SKM-1 treated with dmso at 0.1 percent for 144 hours (cell line): Measurements from ENCODE around the gene PTPRN2.
"Not testable (repeated sequence)": the region's sequence is repeated elsewhere in the genome, so short reads cannot be mapped to it uniquely, and the experiment has no call there.

Source experiments
- DNase-seq: peaks from one replicate; lab custom pipeline; 2025; ENCODE audit not compliant: unreplicated experiment; lab: John Stamatoyannopoulos, UW

Gene PTPRN2

DNA sequence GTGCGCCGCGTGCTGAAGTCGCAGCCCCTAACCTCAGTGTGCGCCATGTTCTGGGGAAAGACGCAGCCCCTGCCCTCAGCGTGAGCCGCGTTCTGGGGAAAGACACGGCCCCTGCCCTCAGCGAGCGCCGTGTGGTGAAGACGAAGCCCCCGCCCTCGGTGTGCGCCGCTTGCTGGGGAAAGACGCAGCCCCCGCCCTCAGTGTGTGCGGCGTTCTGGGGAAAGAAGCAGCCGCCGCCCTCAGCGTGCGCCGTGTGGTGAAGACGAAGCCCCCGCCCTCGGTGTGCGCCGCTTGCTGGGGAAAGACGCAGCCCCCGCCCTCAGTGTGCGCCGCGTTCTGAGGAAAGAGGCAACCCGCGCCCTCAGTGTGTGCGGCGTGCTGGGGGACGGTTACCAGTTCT, 383.7 kb downstream of the PTPRN2 start:
- not testable (repeated sequence) for DNase-seq

- DNase-seq: no peak
These were observed 393.2 kb downstream of the PTPRN2 start for GRCh38 chr7:158194365-158194900.

GRCh38 chr7:158193446-158193845, 394.2 kb downstream of the PTPRN2 start:
- DNase-seq: no peak

DNA sequence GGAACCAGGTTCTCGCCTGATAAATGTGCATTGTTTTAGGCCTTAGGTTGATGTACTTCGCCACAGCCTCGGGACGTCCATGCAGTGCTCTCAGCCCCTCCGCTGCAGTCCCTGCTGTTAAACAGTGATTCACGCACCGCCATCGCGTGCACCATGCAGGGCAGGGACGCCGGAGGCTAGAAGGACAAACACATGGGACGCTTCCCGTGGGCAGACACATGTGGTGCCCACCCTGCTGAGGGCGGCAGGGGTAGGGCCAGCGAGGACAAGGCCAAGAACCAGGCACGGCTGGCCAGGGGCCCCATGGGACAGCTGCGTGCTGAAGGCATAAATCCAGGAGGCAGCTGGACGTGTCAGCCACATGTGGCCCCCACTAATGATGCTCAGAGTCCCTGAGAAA, 394.7 kb downstream of the PTPRN2 start:
- DNase-seq: no peak

DNA sequence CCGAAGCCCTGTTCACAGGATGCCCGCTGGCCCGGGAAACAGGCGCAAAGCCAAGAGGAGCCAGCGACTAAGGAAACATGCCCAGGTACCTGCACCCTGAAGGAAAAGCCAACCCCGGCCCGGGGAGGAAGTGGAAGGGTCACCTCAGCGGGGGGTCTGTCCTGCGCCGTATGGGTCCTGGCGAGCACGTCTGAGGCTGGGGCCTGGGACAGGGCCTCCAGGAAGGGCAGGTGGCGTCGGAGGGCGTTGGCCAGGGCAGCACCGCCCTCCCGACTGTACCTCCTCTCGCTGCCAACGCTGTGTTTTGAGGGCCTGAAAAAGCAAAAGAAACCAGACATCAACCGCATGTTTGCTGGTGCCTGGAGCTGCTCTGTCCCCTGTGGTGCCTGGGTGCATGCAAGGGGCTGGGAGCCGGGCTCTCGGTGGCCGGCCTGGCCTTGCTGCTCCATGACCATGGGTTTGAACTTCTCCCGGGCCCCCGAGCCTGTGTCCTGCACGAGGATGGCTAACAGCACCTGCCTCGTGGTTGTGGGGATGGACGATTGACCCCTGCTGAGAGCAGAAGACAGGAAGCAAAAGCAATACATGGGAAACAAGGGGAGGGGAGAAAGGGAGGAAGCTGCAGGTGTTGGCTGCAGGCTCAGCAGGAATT, 395.3 kb downstream of the PTPRN2 start:
- DNase-seq: no peak

DNA sequence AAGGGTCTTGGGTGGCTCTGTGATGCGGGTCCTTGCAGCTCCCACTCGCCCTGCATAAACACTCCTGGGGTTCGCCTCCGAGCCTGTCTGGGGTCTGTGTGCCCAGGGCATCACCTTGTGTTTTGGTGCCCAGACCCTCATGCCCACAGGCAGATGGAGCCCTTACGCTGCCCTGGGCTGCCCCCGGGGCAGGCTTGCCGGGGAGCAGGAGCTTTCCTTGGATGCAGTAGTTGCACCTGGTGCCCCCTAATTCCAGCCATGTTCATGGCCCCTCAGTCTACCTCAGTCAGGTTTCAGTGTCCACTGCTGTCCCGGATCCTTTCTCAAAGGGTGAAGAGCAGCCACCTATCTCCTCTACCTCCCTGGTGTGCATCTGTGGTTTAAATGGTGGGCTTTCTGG, 396.0 kb downstream of the PTPRN2 start:
- DNase-seq: no peak

DNA sequence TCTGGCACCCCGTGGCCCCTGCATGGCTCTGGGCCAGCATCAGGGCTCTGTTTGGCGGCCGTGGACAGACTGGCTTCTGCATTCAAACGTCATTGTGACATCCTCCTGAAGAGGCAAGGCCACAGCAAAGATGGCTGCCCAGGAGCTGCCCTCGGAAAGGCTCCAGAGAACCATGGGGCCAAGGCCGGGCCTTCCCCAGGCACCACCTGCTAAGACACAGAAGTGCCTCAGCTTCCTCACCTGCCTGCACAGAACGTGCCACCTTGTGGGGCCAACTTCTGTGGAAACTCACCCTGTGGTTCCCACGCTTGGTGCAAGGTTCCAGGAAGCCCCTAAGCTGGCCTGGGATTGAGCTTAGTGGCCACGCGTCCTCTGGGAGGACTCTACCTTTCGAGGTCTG, 396.9 kb downstream of the PTPRN2 start:
- no peak for DNase-seq

DNA sequence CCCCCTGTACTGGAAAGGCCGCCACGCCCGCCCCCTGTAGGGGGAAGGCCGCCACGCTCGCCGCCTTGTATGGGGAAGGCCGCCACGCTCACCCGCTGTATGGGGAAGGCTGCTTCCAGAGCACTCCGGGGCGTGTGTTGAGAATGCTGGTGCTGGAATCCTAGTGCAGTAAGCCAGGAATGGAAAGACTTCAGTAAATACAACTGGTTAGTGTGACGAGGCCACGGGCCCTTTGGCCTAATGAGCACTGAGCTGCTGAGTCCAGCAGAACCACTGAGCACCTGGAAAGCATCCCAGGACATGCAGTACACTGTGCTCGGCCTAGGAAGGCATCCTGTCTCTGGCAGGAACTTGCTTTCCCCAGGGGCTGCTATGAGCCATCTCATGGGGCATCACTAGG, 398.9 kb downstream of the PTPRN2 start:
- no peak for DNase-seq

DNA sequence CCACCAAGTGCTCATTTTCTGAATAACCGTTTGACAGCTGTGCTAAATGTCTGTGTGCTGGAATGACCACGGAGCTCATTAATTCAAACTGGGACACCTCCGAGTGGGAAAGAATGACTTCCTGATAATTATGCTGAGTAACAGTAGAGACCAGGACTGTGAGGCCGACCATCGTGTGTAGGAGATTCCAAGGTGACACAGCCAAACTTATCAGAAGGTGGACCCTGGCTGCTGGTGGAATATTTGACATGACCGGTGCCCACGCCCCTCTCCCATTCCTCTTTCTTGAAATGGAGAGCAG, 400.0 kb downstream of the PTPRN2 start:
- DNase-seq: no peak

- DNase-seq: no peak
These were observed 400.5 kb downstream of the PTPRN2 start for GRCh38 chr7:158186864-158187693.

DNA sequence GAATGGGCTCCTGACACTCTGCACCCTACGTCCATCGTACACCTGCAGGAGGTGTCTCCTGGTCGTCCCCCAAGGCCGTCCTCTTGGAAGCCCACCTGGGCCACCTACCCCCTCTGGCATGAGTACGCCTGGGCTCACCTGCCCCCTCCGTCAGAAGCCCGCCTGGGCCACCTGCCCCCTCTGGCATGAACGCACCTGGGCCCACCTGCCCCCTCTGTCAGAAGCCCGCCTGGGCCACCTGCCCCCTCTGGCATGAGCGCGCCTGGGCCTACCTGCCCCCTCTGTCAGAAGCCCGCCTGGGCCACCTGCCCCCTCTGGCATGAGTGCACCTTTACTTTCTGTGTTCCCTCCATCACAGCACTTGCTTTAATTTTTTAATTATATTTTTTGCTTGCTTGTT, 401.2 kb downstream of the PTPRN2 start:
- no peak for DNase-seq

- no peak for DNase-seq
These were observed 402.0 kb downstream of the PTPRN2 start for GRCh38 chr7:158185653-158186052.

GRCh38 chr7:158183431-158183830, 404.2 kb downstream of the PTPRN2 start:
- DNase-seq: no peak

DNA sequence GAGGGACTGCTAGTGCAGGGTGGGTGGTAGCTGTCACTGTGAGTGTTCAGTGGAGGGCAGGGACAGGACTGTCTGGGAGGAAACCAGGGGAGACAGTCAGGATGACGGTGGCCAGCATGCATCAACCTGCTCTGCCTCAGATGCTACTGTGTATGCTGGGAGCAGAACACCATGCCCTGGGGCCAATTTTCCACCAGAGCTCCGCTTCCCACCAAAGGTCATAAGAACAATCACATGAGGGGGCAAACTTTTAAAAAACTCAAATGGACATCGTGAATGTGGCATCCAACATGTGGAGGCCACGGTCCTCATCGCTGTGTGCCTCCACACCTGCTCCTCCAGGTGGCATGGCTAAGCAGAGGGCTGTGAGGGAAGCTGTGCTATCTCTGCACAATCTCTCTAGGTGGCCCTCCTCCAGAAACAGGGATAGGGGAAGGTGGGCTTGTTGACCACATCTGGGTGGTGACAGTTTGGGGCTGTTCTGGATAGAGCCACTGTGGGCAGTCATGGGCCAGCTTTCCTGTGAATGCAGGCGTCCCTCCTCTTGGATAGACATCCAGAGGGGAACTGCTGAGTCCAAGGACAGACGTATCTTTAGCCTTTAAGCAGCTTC, 411.0 kb downstream of the PTPRN2 start:
- DNase-seq: no peak

DNA sequence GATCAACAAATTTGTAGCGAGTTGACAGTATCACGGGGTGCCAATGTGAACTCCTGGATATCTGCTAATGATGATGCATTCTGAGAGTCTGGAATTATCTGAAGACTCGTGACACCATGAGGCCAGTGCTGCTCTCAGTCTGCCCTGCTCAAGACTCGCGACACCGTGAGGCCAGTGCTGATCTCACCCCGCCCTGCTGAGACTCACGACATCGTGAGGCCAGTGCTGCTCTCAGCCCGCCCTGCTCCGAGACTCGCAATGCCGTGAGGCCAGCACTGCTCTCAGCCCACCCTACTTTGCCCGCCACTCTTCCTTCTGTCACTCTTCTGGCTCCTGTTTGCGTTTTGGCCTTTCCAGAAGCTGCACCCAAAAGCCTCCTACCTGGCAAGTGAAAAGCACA, 411.8 kb downstream of the PTPRN2 start:
- no peak for DNase-seq

DNA sequence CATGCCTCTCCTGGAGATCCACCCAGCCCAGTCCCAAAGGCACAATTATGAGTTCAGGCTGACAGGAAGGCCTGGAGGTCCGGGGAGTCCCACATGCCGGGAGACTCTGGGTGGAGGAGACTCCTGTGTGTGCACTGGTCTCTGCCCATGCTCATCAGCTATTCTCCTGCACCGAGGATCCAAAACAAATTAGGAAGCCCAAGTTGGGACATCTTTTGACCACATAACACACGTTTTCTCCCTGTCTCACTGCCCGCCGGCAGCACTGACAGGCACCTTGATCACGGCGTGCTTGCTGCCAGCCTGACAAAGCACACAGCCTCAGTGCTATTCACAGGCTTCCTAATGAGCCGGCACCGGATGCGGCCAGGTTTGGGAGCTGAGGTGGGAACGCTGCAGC, 412.7 kb downstream of the PTPRN2 start:
- no peak for DNase-seq

- no peak for DNase-seq
These were observed 420.2 kb downstream of the PTPRN2 start for GRCh38 chr7:158167373-158167772.

DNA sequence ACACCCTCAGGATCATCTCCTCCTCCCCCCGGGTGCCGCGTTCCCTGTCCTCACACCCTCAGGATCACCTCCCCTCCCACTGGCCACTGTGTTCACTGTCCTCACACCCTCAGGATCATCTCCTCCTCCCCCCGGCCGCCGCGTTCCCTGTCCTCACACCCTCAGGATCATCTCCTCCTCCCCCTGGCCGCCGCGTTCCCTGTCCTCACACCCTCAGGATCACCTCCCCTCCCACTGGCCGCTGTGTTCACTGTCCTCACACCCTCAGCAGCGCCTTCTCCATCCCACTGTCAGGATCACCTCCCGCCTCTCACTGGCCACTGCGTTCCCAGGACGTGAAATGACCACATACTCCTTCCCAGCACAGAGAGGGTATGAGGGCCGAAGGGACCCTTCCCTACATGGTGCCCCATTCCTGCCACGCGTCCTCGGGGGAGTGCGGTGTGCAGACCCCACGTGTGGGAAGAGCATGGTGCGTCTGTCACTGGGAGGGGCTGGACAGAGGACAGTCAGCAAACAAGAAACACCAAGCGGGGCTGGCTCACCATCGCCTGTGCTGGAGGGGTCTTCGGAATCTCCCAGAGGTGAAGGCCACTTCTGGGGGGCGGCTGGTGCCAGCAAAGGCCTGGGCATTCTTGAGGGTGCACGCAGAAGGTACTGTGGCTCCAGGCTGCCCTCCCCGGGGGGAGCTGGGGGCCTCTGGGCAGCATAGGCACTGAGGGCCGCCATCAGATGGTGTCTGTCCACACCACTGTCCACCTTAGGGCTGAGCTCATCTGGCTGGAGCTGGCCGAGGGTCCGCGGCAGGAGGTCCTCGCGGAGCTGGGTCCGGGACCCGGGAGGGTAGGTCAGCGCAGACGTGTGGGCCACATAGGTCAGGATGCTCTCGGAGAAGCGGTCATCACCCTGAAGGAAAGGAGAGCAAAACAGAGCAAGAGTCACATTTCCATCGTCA, 421.0 kb downstream of the PTPRN2 start:
- DNase-seq: no peak

DNA sequence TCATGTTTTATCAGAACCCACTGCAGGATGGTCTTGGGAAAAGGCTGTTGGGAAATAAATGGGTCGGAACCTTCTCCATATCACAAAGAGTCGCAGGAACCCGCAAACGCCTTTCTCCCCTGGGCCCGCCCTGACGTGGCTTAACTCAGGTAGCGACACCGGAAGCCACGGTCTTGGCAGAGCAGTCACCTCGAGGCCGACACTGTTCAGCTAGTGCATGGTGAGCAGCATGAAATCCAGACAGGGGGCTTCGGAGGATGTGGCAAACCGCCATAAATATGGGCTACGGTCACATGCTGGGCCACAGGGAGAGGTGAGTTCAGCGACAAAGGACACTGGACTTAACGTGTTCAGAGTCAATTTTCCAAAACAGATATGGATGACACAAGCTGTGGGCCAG, 421.9 kb downstream of the PTPRN2 start:
- no peak for DNase-seq

GRCh38 chr7:158164101-158165095, 423.2 kb downstream of the PTPRN2 start:
- DNase-seq: no peak
